Measurements from ENCODE around the gene EFCC1. TPM values are rescaled to one million over a fixed set of nuclear protein-coding genes. Genes with fewer than 3 reads are reported as not detected.

EFCC1 gene
- total and polyA plus RNA-seq, 2 of the 13 experiments (the other 11 are each of a cell fraction or from before 2014, with no cell fraction given): not detected

- Histone ChIP-seq H3K36me3 (replicated peaks in 1 of 2; ENCODE audit: control insufficient read depth in 1 of 2, insufficient read depth in 2 of 2, low read length in 2 of 2) (no peaks in the 10 kb centered on the region), H3K27me3 (ENCODE audit: control insufficient read depth in 1 of 2, insufficient read depth in 2 of 2, low read length in 2 of 2) (peaks cover 0 to 28% of the 10 kb centered on the region in 2 experiments; a peak in 3 of 5 replicates), H3K4me3 (replicated peaks in 1 of 3; ENCODE audit: insufficient read depth in 1 of 3, low read depth in 2 of 3, low read length in 3 of 3) (no peak overlapping the region), H3K79me2 (ENCODE audit: insufficient read depth, low read length) (no peaks in the 10 kb centered on the region), H3K27ac (ENCODE audit: extremely low read length, insufficient read depth, low read length) (no peak overlapping the region), H3K4me2 (ENCODE audit: low read depth, low read length) (no peak overlapping the region), H4K20me1 (ENCODE audit: insufficient read depth, low read length) (no peaks in the 10 kb centered on the region), H2AFZ (ENCODE audit: low read length) (no peak overlapping the region), H3K9me3 (ENCODE audit: low read length) (no peaks in the 10 kb centered on the region), H3K4me1 (ENCODE audit: insufficient read depth, low read length) (peaks cover 14% of the 10 kb centered on the region), H3K9ac (ENCODE audit: insufficient read depth, low read depth, low read length) (no peak overlapping the region)
- POLR2A ChIA-PET: no interaction called here
- intact Hi-C loops (cut with micrococcal nuclease; ENCODE audit: unreplicated experiment): no loop called here
- CTCF ChIA-PET (ENCODE audit: low intra/inter-chr PET ratio, low total read pairs): no interaction called here
- in situ Hi-C loops (cut with HindIII; ENCODE audit: extremely low pct_ligation_motif_present, low pct_unique_long_range_greater_than_20kb): no loop called here
- WGBS (ENCODE audit: low lambda C conversion rate): 68% methylated on average over 15 of the region's 15 CpGs
- BruUV-seq (replicated peaks): no TSS peak
- TF ChIP-seq ZBTB1 (CRISPR knock-in tag; IDR thresholded peaks at IDR 0.05; ENCODE audit: borderline replicate concordance) (no peak), TAF1 (CRISPR knock-in tag; IDR thresholded peaks at IDR 0.05) (no peak), ZKSCAN1 (IDR thresholded peaks at IDR 0.05; ENCODE audit: low read length) (no peak), FOXA3 (CRISPR knock-in tag; IDR thresholded peaks at IDR 0.05) (no peak), JUNB (CRISPR knock-in tag; IDR thresholded peaks at IDR 0.05; ENCODE audit: borderline replicate concordance) (no peak), REXO4 (CRISPR knock-in tag; IDR thresholded peaks at IDR 0.05; ENCODE audit: borderline replicate concordance) (no peak), ZNF362 (CRISPR knock-in tag; IDR thresholded peaks at IDR 0.05; ENCODE audit: borderline replicate concordance) (no peak), CREM (IDR thresholded peaks at IDR 0.05) (no peak), CREM (CRISPR knock-in tag; IDR thresholded peaks at IDR 0.05) (no peak)
- TF ChIP-seq, protein P1, sequence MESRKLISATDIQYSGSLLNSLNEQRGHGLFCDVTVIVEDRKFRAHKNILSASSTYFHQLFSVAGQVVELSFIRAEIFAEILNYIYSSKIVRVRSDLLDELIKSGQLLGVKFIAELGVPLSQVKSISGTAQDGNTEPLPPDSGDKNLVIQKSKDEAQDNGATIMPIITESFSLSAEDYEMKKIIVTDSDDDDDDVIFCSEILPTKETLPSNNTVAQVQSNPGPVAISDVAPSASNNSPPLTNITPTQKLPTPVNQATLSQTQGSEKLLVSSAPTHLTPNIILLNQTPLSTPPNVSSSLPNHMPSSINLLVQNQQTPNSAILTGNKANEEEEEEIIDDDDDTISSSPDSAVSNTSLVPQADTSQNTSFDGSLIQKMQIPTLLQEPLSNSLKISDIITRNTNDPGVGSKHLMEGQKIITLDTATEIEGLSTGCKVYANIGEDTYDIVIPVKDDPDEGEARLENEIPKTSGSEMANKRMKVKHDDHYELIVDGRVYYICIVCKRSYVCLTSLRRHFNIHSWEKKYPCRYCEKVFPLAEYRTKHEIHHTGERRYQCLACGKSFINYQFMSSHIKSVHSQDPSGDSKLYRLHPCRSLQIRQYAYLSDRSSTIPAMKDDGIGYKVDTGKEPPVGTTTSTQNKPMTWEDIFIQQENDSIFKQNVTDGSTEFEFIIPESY (CRISPR knock-in tag; IDR thresholded peaks at IDR 0.05): no peak
- FAIRE-seq (no peak), DNase-seq (ENCODE audit: low spot score) (no peak), ATAC-seq (no peak)
Observed at GRCh38 chr3:129025108-129025507, 24.0 kb downstream of the EFCC1 start.

Data from HepG2 (cell line).